SK-N-SH treated with all-trans-retinoic acid at 6 μM for 48 hours (cell line): ENCODE results near the gene ARHGEF40.

ENCODE experiments used
- BACH2 ChIP-seq: fragments of 250-450 bp; sonication (Bioruptor Pico); IDR thresholded peaks from 2 replicates; pipeline ENCODE4 v1.9.0; 2021; ENCODE audit warnings: mild to moderate bottlenecking, borderline replicate concordance
- ISL1 ChIP-seq: fragments of 250-450 bp; sonication (Bioruptor Pico); IDR thresholded peaks from 2 replicates; pipeline ENCODE4 v2.1.2; 2022; ENCODE audit warnings: mild to moderate bottlenecking, moderate library complexity
- PATZ1 ChIP-seq: fragments of 250-450 bp; sonication (Bioruptor Pico); IDR thresholded peaks from 2 replicates; pipeline ENCODE4 v1.8.0; 2020; ENCODE audit warnings: mild to moderate bottlenecking, moderate library complexity, borderline replicate concordance
- RARB ChIP-seq: fragments of 250-450 bp; sonication (Bioruptor Pico); IDR thresholded peaks from 2 replicates; pipeline ENCODE4 v1.8.0; 2021; ENCODE audit warnings: mild to moderate bottlenecking, moderate library complexity
- TCF4 ChIP-seq: fragments of 250-450 bp; sonication (Bioruptor Pico); IDR thresholded peaks from 2 replicates; pipeline ENCODE4 v1.8.0; 2021; ENCODE audit warnings: mild to moderate bottlenecking, moderate library complexity, borderline replicate concordance
- TSHZ2 ChIP-seq: fragments of 250-450 bp; sonication (Bioruptor Pico); IDR thresholded peaks from 2 replicates; pipeline ENCODE4 v1.5.0; 2020; ENCODE audit warnings: mild to moderate bottlenecking, moderate library complexity
- ZC3H10 ChIP-seq: fragments of 250-450 bp; sonication (Bioruptor Pico); IDR thresholded peaks from 2 replicates; pipeline ENCODE4 v1.5.1; 2021; ENCODE audit warnings: mild to moderate bottlenecking, moderate library complexity
- ZFP3 ChIP-seq: fragments of 250-450 bp; sonication (Bioruptor Pico); IDR thresholded peaks from 2 replicates; pipeline ENCODE4 v1.5.0; 2020; ENCODE audit warnings: mild to moderate bottlenecking, moderate library complexity

- TF ChIP-seq BACH2 (CRISPR knock-in tag) (no peak), PATZ1 (CRISPR knock-in tag) (no peak), TCF4 (CRISPR knock-in tag) (no peak), RARB (CRISPR knock-in tag) (no peak), ISL1 (CRISPR knock-in tag) (no peak), TSHZ2 (CRISPR knock-in tag) (no peak), ZC3H10 (CRISPR knock-in tag) (no peak), ZFP3 (CRISPR knock-in tag) (peak; percentile 34; the same call in 1 of the 2 replicates)
These were observed 36.6 kb downstream of the ARHGEF40 start for GRCh38 chr14:21106498-21107282.
